ENCODE results near the gene GNA12. TPM values are rescaled to one million over a fixed set of nuclear protein-coding genes. Genes with fewer than 3 reads are reported as not detected.

GNA12 gene
- total RNA-seq, 6 experiments from 2014 or later, result 10.3 to 32.1 (median 14.1) TPM

DNA sequence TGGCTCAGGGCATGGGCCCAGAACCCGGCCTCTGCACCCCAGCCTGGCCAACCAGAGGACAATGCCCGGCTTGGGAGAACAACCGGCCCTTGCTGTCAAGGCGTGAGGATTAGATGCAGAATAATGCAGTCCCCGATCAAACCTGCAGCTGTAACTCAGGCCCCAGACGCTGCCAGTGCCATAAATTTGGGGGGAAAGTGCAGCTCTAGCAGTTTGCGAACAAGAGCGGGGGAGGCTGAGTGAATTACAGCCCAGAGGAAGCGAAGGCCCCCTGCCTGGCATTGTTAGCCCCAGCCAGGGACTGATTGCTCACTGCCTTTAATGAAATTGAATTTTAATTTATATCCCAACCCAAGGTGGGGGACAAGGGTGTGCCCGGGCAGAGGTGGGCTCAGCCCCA, 38.0 kb upstream of the GNA12 start:
- Histone ChIP-seq H3K4me3 (no peak overlapping the region), H3K4me1 (no peaks in the 10 kb centered on the region), H3K9me3 (no peaks in the 10 kb centered on the region), H3K27ac (no peak overlapping the region), H3K27me3 (no peaks in the 10 kb centered on the region), H3K36me3 (no peaks in the 10 kb centered on the region)
- DNase-seq (no peak), ATAC-seq (no peak)
- no peak for TF ChIP-seq POLR2A (IDR thresholded peaks at IDR 0.05)
- no peak for TF ChIP-seq CTCF (IDR thresholded peaks at IDR 0.05)
- intact Hi-C loops (cut with DNase I), result loop anchor here (10.0 kb wide), 1 partner anchor 273 kb away; no protein-coding TSS in a partner anchor
- 33% methylated on average over 1 of the region's 10 CpGs for WGBS (ENCODE audit: insufficient coverage, low coverage, low lambda C conversion rate, missing lambda C conversion rate)

- H3K36me3 ChIP-seq, result no peaks in the 10 kb centered on the region
- H3K9me3 ChIP-seq, result no peaks in the 10 kb centered on the region
- H3K27ac ChIP-seq, result no peak overlapping the region
- TF ChIP-seq CTCF (IDR thresholded peaks at IDR 0.05) (no peak), POLR2A (IDR thresholded peaks at IDR 0.05) (no peak)
- H3K4me3 ChIP-seq, result no peak overlapping the region
- 27% methylated on average over 5 of the region's 18 CpGs for WGBS (ENCODE audit: insufficient coverage, low coverage, low lambda C conversion rate, missing lambda C conversion rate)
- DNase-seq (no peak), ATAC-seq (no peak)
- no peaks in the 10 kb centered on the region for H3K4me1 ChIP-seq
- H3K27me3 ChIP-seq, result no peaks in the 10 kb centered on the region
- intact Hi-C loops (cut with DNase I), result loop anchor here (10.0 kb wide), 1 partner anchor 274 kb away; no protein-coding TSS in a partner anchor
Observed at GRCh38 chr7:2880874-2881533, 36.9 kb upstream of the GNA12 start.

- no peaks in the 10 kb centered on the region for H3K27me3 ChIP-seq
- 59% methylated on average over 8 of the region's 8 CpGs for WGBS (ENCODE audit: insufficient coverage, low coverage, low lambda C conversion rate, missing lambda C conversion rate)
- DNase-seq (no peak), ATAC-seq (no peak)
- intact Hi-C loops (cut with DNase I), result loop anchor here (10.0 kb wide), 1 partner anchor 275 kb away; no protein-coding TSS in a partner anchor
- no peak overlapping the region for H3K27ac ChIP-seq
- no peak for TF ChIP-seq POLR2A (IDR thresholded peaks at IDR 0.05)
- TF ChIP-seq CTCF (IDR thresholded peaks at IDR 0.05), result no peak
- H3K4me1 ChIP-seq, result no peaks in the 10 kb centered on the region
- no peaks in the 10 kb centered on the region for H3K36me3 ChIP-seq
- no peak overlapping the region for H3K4me3 ChIP-seq
- no peaks in the 10 kb centered on the region for H3K9me3 ChIP-seq
Observed at GRCh38 chr7:2880051-2880450, 35.9 kb upstream of the GNA12 start.

GRCh38 chr7:2879354-2879753, 35.2 kb upstream of the GNA12 start:
- no peaks in the 10 kb centered on the region for H3K4me1 ChIP-seq
- no peaks in the 10 kb centered on the region for H3K36me3 ChIP-seq
- ATAC-seq, result no peak
- intact Hi-C loops (cut with DNase I), result no loop called here
- H3K9me3 ChIP-seq, result no peaks in the 10 kb centered on the region
- no peak for DNase-seq
- H3K4me3 ChIP-seq, result no peak overlapping the region
- H3K27ac ChIP-seq, result no peak overlapping the region
- H3K27me3 ChIP-seq, result no peaks in the 10 kb centered on the region
- 20% methylated on average over 1 of the region's 8 CpGs for WGBS (ENCODE audit: insufficient coverage, low coverage, low lambda C conversion rate, missing lambda C conversion rate)
- TF ChIP-seq POLR2A (IDR thresholded peaks at IDR 0.05) (no peak), CTCF (IDR thresholded peaks at IDR 0.05) (no peak)

All from right lobe of liver (tissue), 6 donors.